GM18861 (cell line): ENCODE data around the gene RAB3IP.
"Not testable (repeated sequence)": the region's sequence is repeated elsewhere in the genome, so short reads cannot be mapped to it uniquely, and the experiment has no call there.

ENCODE experiments used
- ATAC-seq: cut with Tn5 transposase; IDR thresholded peaks from one replicate; pipeline ENCODE4 v1.9.1; 2021; ENCODE audit not compliant: unreplicated experiment

RAB3IP gene

GRCh38 chr12:69755302-69755701 is 16.6 kb downstream of the RAB3IP start:
- ATAC-seq, result no peak

- no peak for ATAC-seq
Observed at GRCh38 chr12:69756088-69756755, 17.6 kb downstream of the RAB3IP start.

GRCh38 chr12:69758105-69758504 is 19.4 kb downstream of the RAB3IP start:
- no peak for ATAC-seq

- not testable (repeated sequence) for ATAC-seq
Observed at GRCh38 chr12:69759581-69759980, 20.9 kb downstream of the RAB3IP start.

- no peak for ATAC-seq
Observed at GRCh38 chr12:69765515-69765914, 26.9 kb downstream of the RAB3IP start.

GRCh38 chr12:69766260-69766659 is 27.6 kb downstream of the RAB3IP start:
- ATAC-seq, result no peak

GRCh38 chr12:69779928-69780327 is 41.3 kb downstream of the RAB3IP start:
- no peak for ATAC-seq

- no peak for ATAC-seq
Observed at GRCh38 chr12:69783365-69783764, 44.7 kb downstream of the RAB3IP start.

GRCh38 chr12:69789351-69789750 is 50.7 kb downstream of the RAB3IP start:
- no peak for ATAC-seq

GRCh38 chr12:69792533-69792932 is 53.9 kb downstream of the RAB3IP start:
- ATAC-seq, result no peak

- not testable (repeated sequence) for ATAC-seq
Observed at GRCh38 chr12:69807101-69807897, 68.6 kb downstream of the RAB3IP start.

- no peak for ATAC-seq
Observed at GRCh38 chr12:69810870-69811498, 72.3 kb downstream of the RAB3IP start.

- peak; percentile 57 for ATAC-seq
Observed at GRCh38 chr12:69816082-69816481, 77.4 kb downstream of the RAB3IP start.

- ATAC-seq, result no peak
Observed at GRCh38 chr12:69821032-69821455, 82.4 kb downstream of the RAB3IP start.

- ATAC-seq, result no peak
Observed at GRCh38 chr12:69821456-69822159, 82.9 kb downstream of the RAB3IP start.

- no peak for ATAC-seq
Observed at GRCh38 chr12:69822201-69822860, 83.7 kb downstream of the RAB3IP start.

- ATAC-seq, result no peak
Observed at GRCh38 chr12:69824028-69824427, 85.4 kb downstream of the RAB3IP start.

- ATAC-seq, result no peak
Observed at GRCh38 chr12:69824966-69825560, 86.4 kb downstream of the RAB3IP start, which contains the start of gene MYRFL. MYRFL (plus strand) TSS chr12:69825227; CDS start chr12:69825518, 291 bp downstream.

- no peak for ATAC-seq
Observed at GRCh38 chr12:69828897-69829296, 90.2 kb downstream of the RAB3IP start.

GRCh38 chr12:69833696-69834095 is 95.0 kb downstream of the RAB3IP start:
- ATAC-seq, result no peak
